Midbrain (tissue), 1 donor: ENCODE data around the gene CRMP1.

Source experiments
- DNase-seq: peaks from one replicate; lab custom pipeline; 2025; lab: John Stamatoyannopoulos, UW

The CRMP1 gene

GRCh38 chr4:5796976-5797375, 95.9 kb downstream of the CRMP1 start:
- DNase-seq, result no peak

GRCh38 chr4:5795580-5795979, 97.3 kb downstream of the CRMP1 start:
- no peak for DNase-seq

GRCh38 chr4:5793514-5793913, 99.4 kb downstream of the CRMP1 start:
- no peak for DNase-seq

GRCh38 chr4:5791654-5792053, 101.2 kb downstream of the CRMP1 start:
- no peak for DNase-seq

GRCh38 chr4:5790546-5790857, 102.4 kb downstream of the CRMP1 start:
- DNase-seq, result no peak

- DNase-seq, result no peak
These were observed 103.7 kb downstream of the CRMP1 start for GRCh38 chr4:5789141-5789540.

- DNase-seq, result no peak
These were observed 104.7 kb downstream of the CRMP1 start for GRCh38 chr4:5788144-5788543.

GRCh38 chr4:5787311-5787710, 105.6 kb downstream of the CRMP1 start:
- DNase-seq, result no peak

- no peak for DNase-seq
These were observed 106.8 kb downstream of the CRMP1 start for GRCh38 chr4:5785806-5786680.

GRCh38 chr4:5784960-5785611, 107.8 kb downstream of the CRMP1 start:
- no peak for DNase-seq

- DNase-seq, result no peak
These were observed 108.9 kb downstream of the CRMP1 start for GRCh38 chr4:5784021-5784420.

- DNase-seq, result no peak
These were observed 109.4 kb downstream of the CRMP1 start for GRCh38 chr4:5783486-5783885.

GRCh38 chr4:5782829-5783476, 109.9 kb downstream of the CRMP1 start:
- no peak for DNase-seq

- no peak for DNase-seq
These were observed 111.2 kb downstream of the CRMP1 start for GRCh38 chr4:5781691-5782090.

GRCh38 chr4:5780831-5781480, 111.9 kb downstream of the CRMP1 start:
- DNase-seq, result no peak

- DNase-seq, result no peak
These were observed 116.4 kb downstream of the CRMP1 start for GRCh38 chr4:5776510-5776909.

GRCh38 chr4:5774416-5775036, 118.4 kb downstream of the CRMP1 start:
- DNase-seq, result no peak

- DNase-seq, result no peak
These were observed 119.7 kb downstream of the CRMP1 start for GRCh38 chr4:5773271-5773555.

- no peak for DNase-seq
These were observed 120.2 kb downstream of the CRMP1 start for GRCh38 chr4:5772528-5773270.
